HT-29 (cell line): ENCODE results near the gene KRTAP4-4. TPM values are rescaled to one million over a fixed set of nuclear protein-coding genes. Genes with fewer than 3 reads are reported as not detected.

ENCODE experiments used
- DNase-seq: peaks from one replicate; pipeline ENCODE4 v3.0.0-alpha.2; 2015; ENCODE audit warnings: low spot score
- small RNA-seq: library from RNA; depleted of rRNA; stranded (forward); fragments of <200 nt; gene quantifications from one replicate; pipeline ENCODE3, GENCODE V24; 2014
- total RNA-seq: library from RNA; depleted of rRNA; stranded (reverse); fragments of >200 nt; shearing (Covaris generic); gene quantifications from 2 replicates; pipeline ENCODE4 v1.2.3, GENCODE V29; 2014; rRNA removed

The KRTAP4-4 gene
- total RNA-seq, 1 experiment from 2014 or later: not detected

DNA sequence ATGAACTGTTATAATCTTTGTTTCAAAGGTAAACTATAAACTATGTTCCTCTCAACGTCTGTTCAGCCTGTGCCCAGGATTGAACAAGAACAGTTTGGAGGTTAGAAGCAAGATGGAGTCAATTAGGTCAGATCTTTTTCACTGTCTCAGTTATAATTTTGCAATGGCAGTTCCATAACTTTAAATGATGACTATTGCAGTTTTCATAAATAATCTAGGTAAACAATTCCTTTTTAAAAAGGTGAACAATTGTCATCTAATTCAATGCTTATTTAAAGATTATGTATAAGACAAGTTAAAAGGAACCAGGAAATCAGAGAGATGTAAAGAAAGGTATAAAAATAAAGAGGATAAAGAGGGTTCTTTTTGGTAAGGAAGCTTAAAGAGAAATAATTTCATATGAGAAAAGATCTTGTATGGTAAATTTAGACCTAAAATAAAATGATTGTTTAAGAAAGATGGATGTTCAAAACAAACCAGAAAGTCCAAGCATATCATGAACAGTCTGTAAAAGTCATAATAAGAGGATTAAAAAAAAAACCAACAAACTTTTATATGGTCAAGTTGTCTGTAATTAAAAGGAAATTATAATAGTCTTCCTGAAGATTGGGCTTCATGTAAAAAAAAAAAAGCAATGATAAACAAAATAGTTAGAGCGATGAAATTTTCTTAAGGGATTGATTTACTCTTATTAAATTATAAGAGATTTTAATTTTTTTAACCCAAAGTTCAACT, 49.2 kb downstream of the KRTAP4-4 start:
- DNase-seq: no peak

Small RNA genes lying within 50 kb of the gene (small RNA-seq; reads per million reads assigned to genes)
- gene KRTAP4-17P: not detected

Other genes starting within 250 kb of the KRTAP4-4 start
- 3.3 and 4.1 TPM in 2 replicates for gene KRT23, start 223.1 kb downstream of the KRTAP4-4 start, total RNA-seq
- gene KRT39, start 193.8 kb downstream of the KRTAP4-4 start, total RNA-seq: not detected in 2 replicates
- gene KRT40, start 176.4 kb downstream of the KRTAP4-4 start, total RNA-seq: 2.4 and 2.7 TPM in 2 replicates
- gene KRTAP3-3, start 166.6 kb downstream of the KRTAP4-4 start, total RNA-seq: not detected in 2 replicates
- not detected in 2 replicates for gene KRTAP3-2, start 160.8 kb downstream of the KRTAP4-4 start, total RNA-seq
- not detected in 2 replicates for gene KRTAP3-1, start 151.6 kb downstream of the KRTAP4-4 start, total RNA-seq
- gene KRTAP1-5, start 133.5 kb downstream of the KRTAP4-4 start, total RNA-seq: not detected in 2 replicates
- not detected in 2 replicates for gene KRTAP1-4, start 130.6 kb downstream of the KRTAP4-4 start, total RNA-seq
- gene KRTAP1-3, start 125.9 kb downstream of the KRTAP4-4 start, total RNA-seq: not detected in 2 replicates
- 0.42 and 0.64 TPM in 2 replicates for gene KRTAP1-1, start 119.3 kb downstream of the KRTAP4-4 start, total RNA-seq
- gene KRTAP2-1, start 113.4 kb downstream of the KRTAP4-4 start, total RNA-seq: not detected in 2 replicates
- not detected in 2 replicates for gene KRTAP2-2, start 105.5 kb downstream of the KRTAP4-4 start, total RNA-seq
- not detected in 2 replicates for gene KRTAP2-3, start 100.6 kb downstream of the KRTAP4-4 start, total RNA-seq
- gene KRTAP2-4, start 94.9 kb downstream of the KRTAP4-4 start, total RNA-seq: not detected in 2 replicates
- gene KRTAP4-7, start 76.6 kb downstream of the KRTAP4-4 start, total RNA-seq: not detected in 2 replicates
- not detected in 2 replicates for gene KRTAP4-8, start 62.6 kb downstream of the KRTAP4-4 start, total RNA-seq
- not detected in 2 replicates for gene KRTAP4-16, start 58.5 kb downstream of the KRTAP4-4 start, total RNA-seq
- not detected in 2 replicates for gene KRTAP4-9, start 55.4 kb downstream of the KRTAP4-4 start, total RNA-seq
- not detected in 2 replicates for gene KRTAP4-11, start 42.4 kb downstream of the KRTAP4-4 start, total RNA-seq
- not detected in 2 replicates for gene KRTAP4-12, start 36.6 kb downstream of the KRTAP4-4 start, total RNA-seq
- not detected in 2 replicates for gene KRTAP4-6, start 20.2 kb downstream of the KRTAP4-4 start, total RNA-seq
- not detected in 2 replicates for gene KRTAP4-5, start 10.9 kb downstream of the KRTAP4-4 start, total RNA-seq
- gene KRTAP4-3, start 7.5 kb upstream of the KRTAP4-4 start, total RNA-seq: not detected in 2 replicates
- not detected in 2 replicates for gene KRTAP4-2, start 17.5 kb upstream of the KRTAP4-4 start, total RNA-seq
- not detected in 2 replicates for gene KRTAP4-1, start 24.2 kb upstream of the KRTAP4-4 start, total RNA-seq
- gene KRTAP9-1, start 29.1 kb upstream of the KRTAP4-4 start, total RNA-seq: not detected in 2 replicates
- gene KRTAP9-2, start 65.9 kb upstream of the KRTAP4-4 start, total RNA-seq: not detected in 2 replicates
- gene KRTAP9-3, start 71.7 kb upstream of the KRTAP4-4 start, total RNA-seq: not detected in 2 replicates
- gene KRTAP9-8, start 77.3 kb upstream of the KRTAP4-4 start, total RNA-seq: not detected in 2 replicates
- gene KRTAP9-4, start 88.9 kb upstream of the KRTAP4-4 start, total RNA-seq: not detected in 2 replicates
- not detected in 2 replicates for gene KRTAP9-9, start 94.6 kb upstream of the KRTAP4-4 start, total RNA-seq
- not detected in 2 replicates for gene KRTAP9-6, start 104.6 kb upstream of the KRTAP4-4 start, total RNA-seq
- gene KRTAP9-7, start 115.0 kb upstream of the KRTAP4-4 start, total RNA-seq: not detected in 2 replicates
- not detected in 2 replicates for gene KRTAP29-1, start 142.1 kb upstream of the KRTAP4-4 start, total RNA-seq
- not detected in 2 replicates for gene KRTAP16-1, start 148.6 kb upstream of the KRTAP4-4 start, total RNA-seq
- gene KRTAP17-1, start 155.0 kb upstream of the KRTAP4-4 start, total RNA-seq: not detected in 2 replicates
- not detected in 2 replicates for gene KRT33A, start 190.1 kb upstream of the KRTAP4-4 start, total RNA-seq
- gene KRT33B, start 209.1 kb upstream of the KRTAP4-4 start, total RNA-seq: not detected in 2 replicates
- gene KRT34, start 221.6 kb upstream of the KRTAP4-4 start, total RNA-seq: not detected in 2 replicates
- gene KRT31, start 236.9 kb upstream of the KRTAP4-4 start, total RNA-seq: not detected in 2 replicates